Naive thymus-derived CD4-positive, alpha-beta T cell (primary cell): ENCODE measurements around the gene MTG1. TPM values are rescaled to one million over a fixed set of nuclear protein-coding genes. Genes with fewer than 3 reads are reported as not detected.
"Not testable (repeated sequence)": the region's sequence is repeated elsewhere in the genome, so short reads cannot be mapped to it uniquely, and the experiment has no call there.

Source experiments
- ATAC-seq: fragments of 150-1000 bp; cut with Tn5 transposase; 2 replicates; pipeline ENCODE4 v1.10.0; 2021; ENCODE audit warnings: mild to moderate bottlenecking, moderate library complexity
- CTCF ChIA-PET: fragments of 350-600 bp; sonication (Branson Sonifier 250); formaldehyde crosslinking; loops from one replicate; lab custom pipeline; 2021; ENCODE audit warnings: antibody characterized with exemption; lab: Charles Lee
- POLR2A ChIA-PET: fragments of 350-600 bp; sonication (Branson Sonifier 250); formaldehyde crosslinking; loops from one replicate; lab custom pipeline; 2021; ENCODE audit warnings: antibody characterized with exemption, inconsistent platforms; lab: Charles Lee
- DNase-seq, 9 donors: peaks; one replicate each; pipeline versions ENCODE4 v3.0.0 to v3.0.0-alpha.2; 2020 to 2022; ENCODE audit warnings: mixed read lengths in 1 of 9
- H3K27ac ChIP-seq: one replicate; pipeline ENCODE4 v1.7.0; 2013; ENCODE audit warnings: mild to moderate bottlenecking, low read depth, low read length, moderate library complexity
- H3K27me3 ChIP-seq, 2 donors: one replicate each; pipeline ENCODE4 v1.7.0; 2013; ENCODE audit warnings: low read length in 2 of 2, mild to moderate bottlenecking in 2 of 2, moderate library complexity in 2 of 2; ENCODE audit not compliant: control insufficient read depth in 2 of 2, insufficient read depth in 2 of 2
- H3K36me3 ChIP-seq, 3 experiments: 1 replicate in 2 of 3; 2 replicates in 1 of 3; pipeline ENCODE4 v1.7.0; 2013; ENCODE audit warnings: low read length in 3 of 3, mild to moderate bottlenecking in 3 of 3, moderate library complexity in 1 of 3; ENCODE audit not compliant: insufficient read depth in 3 of 3, control insufficient read depth in 2 of 3
- H3K4me1 ChIP-seq, 2 donors: one replicate each; pipeline ENCODE4 v1.7.0; 2013; ENCODE audit warnings: low read length in 2 of 2, mild to moderate bottlenecking in 2 of 2, moderate library complexity in 1 of 2; ENCODE audit not compliant: control insufficient read depth in 2 of 2, insufficient read depth in 2 of 2
- H3K4me3 ChIP-seq: 2 replicates; pipeline ENCODE4 v1.7.0; 2013; ENCODE audit warnings: mild to moderate bottlenecking, low read length
- H3K9me3 ChIP-seq, 3 experiments: 1 replicate in 2 of 3; 2 replicates in 1 of 3; pipeline ENCODE4 v1.7.0; 2013; ENCODE audit warnings: low read length in 3 of 3; ENCODE audit not compliant: control insufficient read depth in 2 of 3
- H3K27ac Mint-ChIP-seq, 9 donors: one replicate each; pipeline ENCODE4 v1.8.0; 2020 to 2022; ENCODE audit warnings: mixed read lengths in 9 of 9, mild to moderate bottlenecking in 8 of 9, moderate library complexity in 5 of 9, inconsistent platforms in 2 of 9
- H3K27me3 Mint-ChIP-seq, 5 donors: one replicate each; pipeline ENCODE4 v1.8.0; 2021 to 2022; ENCODE audit warnings: mixed read lengths in 5 of 5, mild to moderate bottlenecking in 1 of 5
- H3K36me3 Mint-ChIP-seq, 5 donors: one replicate each; pipeline ENCODE4 v1.8.0; 2020 to 2022; ENCODE audit warnings: mixed read lengths in 5 of 5, mild to moderate bottlenecking in 3 of 5, inconsistent platforms in 1 of 5
- H3K4me1 Mint-ChIP-seq, 7 donors: one replicate each; pipeline ENCODE4 v1.8.0; 2020 to 2022; ENCODE audit warnings: mixed read lengths in 7 of 7, mild to moderate bottlenecking in 3 of 7, inconsistent platforms in 1 of 7
- H3K4me3 Mint-ChIP-seq, 10 donors: one replicate each; pipeline ENCODE4 v1.8.0; 2020 to 2022; ENCODE audit warnings: mild to moderate bottlenecking in 10 of 10, mixed read lengths in 10 of 10, moderate library complexity in 6 of 10, inconsistent platforms in 2 of 10
- H3K9me3 Mint-ChIP-seq, 11 donors: one replicate each; pipeline ENCODE4 v1.8.0; 2020 to 2022; ENCODE audit warnings: mixed read lengths in 11 of 11, mild to moderate bottlenecking in 4 of 11, inconsistent platforms in 1 of 11, moderate library complexity in 1 of 11
- intact Hi-C, 2 donors: fragments of 100-400 bp; cut with micrococcal nuclease; formaldehyde crosslinking; loops; one replicate each; pipeline ENCODE4 v1.15.1; 2023
- polyA plus RNA-seq, 2 donors: library from polyadenylated mRNA; unstranded; fragments of 300-500 nt; fragmentation: Illumina TruSeq; gene quantifications; one replicate each; pipeline ENCODE4 v1.2.3, GENCODE V29; 2021
- total RNA-seq, 6 experiments: library from RNA in 5 of 6; stranded (reverse) in 5 of 6; gene quantifications; 1 replicate in 5 of 6; 2 replicates in 1 of 6; pipeline ENCODE4 v1.2.3 and lab custom pipeline; 2021 to 2026

MTG1 gene
- total and polyA plus RNA-seq, 7 experiments from 2014 or later = 25.6 to 67.1 (median 51.2) TPM

DNA sequence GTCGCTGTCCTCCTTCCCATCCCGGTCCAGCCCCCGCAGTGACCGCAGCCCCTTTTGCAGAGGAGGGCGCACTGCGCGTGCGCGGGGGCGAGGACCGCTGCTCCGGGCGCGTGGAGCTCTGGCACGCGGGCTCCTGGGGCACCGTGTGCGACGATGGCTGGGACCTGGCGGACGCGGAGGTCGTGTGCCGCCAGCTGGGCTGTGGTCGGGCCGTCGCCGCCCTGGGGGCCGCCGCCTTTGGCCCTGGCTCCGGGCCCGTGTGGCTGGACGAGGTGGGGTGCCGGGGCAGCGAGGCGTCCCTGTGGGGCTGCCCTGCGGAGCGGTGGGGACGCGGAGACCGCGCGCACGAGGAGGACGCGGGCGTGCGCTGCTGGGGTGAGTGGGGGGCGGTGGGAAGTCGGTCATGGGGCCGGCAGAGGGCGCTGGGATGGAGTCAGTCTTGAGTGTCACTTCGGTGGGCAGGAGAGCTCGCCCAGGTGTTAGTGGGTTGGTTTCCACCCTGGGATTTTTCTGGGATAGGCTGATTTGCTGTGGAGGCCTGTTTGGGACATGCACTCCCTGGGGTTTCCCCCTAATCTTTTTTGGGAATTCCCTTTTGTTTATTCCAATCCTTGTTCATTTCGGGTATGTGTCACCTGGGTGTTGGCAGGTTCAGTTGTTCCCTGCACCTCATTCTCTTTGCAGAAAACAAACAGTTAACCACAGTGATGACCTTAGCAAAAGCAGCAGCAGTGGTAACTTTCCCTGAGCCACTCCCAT is 71.4 kb downstream of the MTG1 start:
- Histone ChIP-seq H3K4me3 (no peak overlapping the region), H3K27ac (no peak overlapping the region), H3K27me3 (no peaks in the 10 kb centered on the region), H3K36me3 (no peaks in the 10 kb centered on the region), H3K9me3 (no peaks in the 10 kb centered on the region), H3K4me1 (no peaks in the 10 kb centered on the region)
- ChIA-PET CTCF (no interaction called here), POLR2A (no interaction called here)
- H3K36me3 Mint-ChIP-seq = peaks cover 0 to 30% (median 21%) of the 10 kb centered on the region in 5 donors
- no peak overlapping the region for H3K4me3 Mint-ChIP-seq
- no peak for ATAC-seq
- peaks cover 0 to 5% (median 0%) of the 10 kb centered on the region in 5 donors for H3K27me3 Mint-ChIP-seq
- DNase-seq = no peak
- intact Hi-C loops = no loop called here
- peaks cover 0 to 16% (median 7%) of the 10 kb centered on the region in 11 donors for H3K9me3 Mint-ChIP-seq
- H3K27ac Mint-ChIP-seq = no peak overlapping the region
- H3K4me1 Mint-ChIP-seq = peaks cover 0 to 2% (median 0%) of the 10 kb centered on the region in 7 donors

DNA sequence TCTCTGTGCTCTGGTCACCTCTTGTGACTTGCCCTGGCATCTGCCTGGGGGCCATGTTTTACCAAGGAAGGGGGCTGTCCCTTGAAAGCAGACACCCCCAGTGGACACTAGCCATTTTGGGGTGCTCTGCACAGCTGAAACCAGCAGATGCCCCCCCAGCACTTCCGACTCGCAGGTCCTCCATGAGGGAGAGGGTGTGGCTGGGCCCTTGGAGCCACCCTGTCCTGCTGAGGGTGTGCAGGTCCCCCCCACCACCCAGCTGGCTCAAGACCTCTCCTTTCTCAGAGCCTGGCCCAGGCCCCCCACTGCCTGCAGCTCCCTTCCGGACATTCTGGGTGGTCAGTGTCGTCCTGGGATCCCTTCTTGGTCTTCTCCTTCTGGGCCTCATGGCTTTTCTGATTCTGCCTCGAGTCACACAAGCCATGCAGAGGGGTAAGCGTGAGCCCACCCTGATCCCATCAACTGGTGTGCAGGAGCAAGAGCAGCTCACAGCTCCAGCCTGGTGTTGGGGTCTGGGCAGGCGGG is 72.1 kb downstream of the MTG1 start:
- H3K36me3 Mint-ChIP-seq = peaks cover 0 to 30% (median 21%) of the 10 kb centered on the region in 5 donors
- no peaks in the 10 kb centered on the region for H3K36me3 ChIP-seq
- H3K4me3 ChIP-seq = no peak overlapping the region
- ATAC-seq = no peak
- no peak overlapping the region for H3K27ac ChIP-seq
- ChIA-PET POLR2A (no interaction called here), CTCF (no interaction called here)
- peaks cover 0 to 16% (median 7%) of the 10 kb centered on the region in 11 donors for H3K9me3 Mint-ChIP-seq
- H3K4me1 Mint-ChIP-seq = peaks cover 0 to 2% (median 0%) of the 10 kb centered on the region in 7 donors
- no peak for DNase-seq
- no peaks in the 10 kb centered on the region for H3K4me1 ChIP-seq
- H3K27me3 ChIP-seq = no peaks in the 10 kb centered on the region
- H3K27ac Mint-ChIP-seq = no peak overlapping the region
- H3K9me3 ChIP-seq = no peaks in the 10 kb centered on the region
- H3K27me3 Mint-ChIP-seq = peaks cover 0 to 5% (median 0%) of the 10 kb centered on the region in 5 donors
- intact Hi-C loops = no loop called here
- no peak overlapping the region for H3K4me3 Mint-ChIP-seq

DNA sequence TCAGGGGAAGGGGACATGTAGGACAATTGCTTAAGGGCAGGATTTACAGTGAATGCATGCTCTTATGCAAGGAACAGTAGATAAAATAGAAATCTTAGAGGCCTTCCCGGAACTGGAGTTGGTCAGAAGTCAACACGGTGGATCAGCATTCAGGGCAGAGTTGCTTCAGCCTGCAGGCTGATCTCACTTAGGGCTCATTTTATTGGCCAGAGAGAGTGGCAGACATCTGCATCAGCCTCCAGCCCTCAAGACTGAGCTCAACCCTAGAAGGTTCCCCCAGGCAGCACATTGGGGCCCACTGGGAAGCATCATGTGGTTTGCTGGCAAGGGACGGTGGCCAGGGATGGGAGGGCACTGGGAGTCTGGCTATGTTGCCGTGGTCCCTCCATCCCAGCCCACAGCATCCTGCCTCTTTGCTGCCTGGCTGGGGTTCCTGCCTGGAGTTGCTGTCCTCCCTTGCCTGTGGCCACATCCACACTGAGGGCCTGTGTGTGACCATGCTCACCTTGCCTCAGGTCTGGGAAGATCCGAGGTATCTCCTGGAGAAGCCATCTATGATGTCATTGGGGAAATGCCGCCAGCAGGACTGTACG is 72.8 kb downstream of the MTG1 start:
- H3K4me1 Mint-ChIP-seq = peaks cover 0 to 2% (median 0%) of the 10 kb centered on the region in 7 donors
- no peaks in the 10 kb centered on the region for H3K36me3 ChIP-seq
- H3K27me3 Mint-ChIP-seq = peaks cover 0 to 5% (median 0%) of the 10 kb centered on the region in 5 donors
- H3K4me1 ChIP-seq = no peaks in the 10 kb centered on the region
- intact Hi-C loops = no loop called here
- no peak overlapping the region for H3K27ac ChIP-seq
- ATAC-seq (no peak), DNase-seq (no peak)
- H3K4me3 Mint-ChIP-seq = no peak overlapping the region
- H3K36me3 Mint-ChIP-seq = peaks cover 0 to 26% (median 21%) of the 10 kb centered on the region in 5 donors
- ChIA-PET POLR2A (no interaction called here), CTCF (no interaction called here)
- H3K9me3 Mint-ChIP-seq = peaks cover 0 to 16% (median 7%) of the 10 kb centered on the region in 11 donors
- H3K27me3 ChIP-seq = no peaks in the 10 kb centered on the region
- no peak overlapping the region for H3K27ac Mint-ChIP-seq
- no peaks in the 10 kb centered on the region for H3K9me3 ChIP-seq
- H3K4me3 ChIP-seq = no peak overlapping the region

DNA sequence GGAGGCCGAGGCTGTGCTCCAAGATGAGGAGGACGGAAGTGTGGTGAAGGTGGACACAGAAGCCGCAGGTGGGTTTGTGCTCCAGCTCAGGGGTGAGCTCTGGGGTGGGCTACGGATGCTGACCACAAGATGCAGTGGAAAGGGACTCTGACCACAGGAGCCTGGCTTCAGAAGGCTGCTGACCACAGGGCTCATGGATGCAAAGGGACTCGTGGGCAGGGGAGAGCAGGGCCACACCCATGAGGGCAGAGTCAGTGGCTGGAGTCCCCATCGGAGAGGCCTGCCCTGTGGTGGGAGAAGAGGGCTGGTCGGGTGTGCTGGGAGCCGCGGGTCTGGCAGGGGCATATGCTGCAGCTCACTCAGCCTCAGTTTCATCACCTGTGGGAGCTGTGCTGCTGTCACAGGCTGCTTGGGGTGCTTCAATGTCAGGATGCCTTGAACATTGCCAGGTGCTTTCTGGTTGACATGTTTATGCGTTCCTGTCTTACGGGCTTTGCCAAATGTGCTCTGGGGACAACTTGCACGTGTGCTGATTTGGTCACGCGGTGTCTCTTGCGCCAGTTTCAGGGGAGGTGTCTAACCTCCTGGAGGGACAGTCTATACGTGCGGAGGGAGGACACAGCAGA is 73.4 kb downstream of the MTG1 start:
- CTCF ChIA-PET = no interaction called here
- no peak for ATAC-seq
- no peak overlapping the region for H3K27ac ChIP-seq
- H3K4me3 ChIP-seq = no peak overlapping the region
- no peaks in the 10 kb centered on the region for H3K9me3 ChIP-seq
- no peaks in the 10 kb centered on the region for H3K36me3 ChIP-seq
- peaks cover 0 to 26% (median 21%) of the 10 kb centered on the region in 5 donors for H3K36me3 Mint-ChIP-seq
- no peak for DNase-seq
- peaks cover 0 to 16% (median 7%) of the 10 kb centered on the region in 11 donors for H3K9me3 Mint-ChIP-seq
- no peak overlapping the region for H3K4me3 Mint-ChIP-seq
- no peak overlapping the region for H3K27ac Mint-ChIP-seq
- H3K4me1 ChIP-seq = no peaks in the 10 kb centered on the region
- H3K27me3 Mint-ChIP-seq = peaks cover 0 to 5% (median 0%) of the 10 kb centered on the region in 5 donors
- H3K4me1 Mint-ChIP-seq = peaks cover 0 to 2% (median 0%) of the 10 kb centered on the region in 7 donors
- intact Hi-C loops = no loop called here
- H3K27me3 ChIP-seq = no peaks in the 10 kb centered on the region
- POLR2A ChIA-PET = no interaction called here

DNA sequence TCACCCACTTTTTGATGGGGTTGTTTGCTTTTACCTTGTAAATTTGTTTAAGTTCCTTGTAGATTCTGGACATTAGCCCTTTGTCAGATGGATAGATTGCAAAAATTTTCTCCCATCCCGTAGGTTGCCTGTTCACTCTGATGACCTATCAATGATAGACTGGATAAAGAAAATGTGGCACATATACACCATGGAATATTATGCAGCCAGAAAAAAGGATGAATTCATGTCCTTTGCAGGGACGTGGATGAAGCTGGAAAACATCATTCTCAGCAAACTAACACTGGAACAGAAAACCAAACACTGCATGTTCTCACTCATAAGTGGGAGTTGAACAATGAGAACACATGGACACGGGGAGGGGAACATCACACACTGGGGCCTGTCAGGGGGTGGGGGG is 75.2 kb downstream of the MTG1 start:
- Mint-ChIP-seq H3K9me3 (peaks cover 0 to 16% (median 7%) of the 10 kb centered on the region in 11 donors), H3K36me3 (peaks cover 0 to 28% (median 21%) of the 10 kb centered on the region in 5 donors)
- DNase-seq, H3K4me3 Mint-ChIP-seq, ATAC-seq, H3K27ac ChIP-seq, H3K27ac Mint-ChIP-seq, H3K27me3 ChIP-seq, CTCF ChIA-PET, H3K4me3 ChIP-seq, H3K27me3 Mint-ChIP-seq, H3K4me1 ChIP-seq, POLR2A ChIA-PET, H3K4me1 Mint-ChIP-seq, H3K36me3 ChIP-seq, intact Hi-C loops, H3K9me3 ChIP-seq: not testable (repeated sequence)

DNA sequence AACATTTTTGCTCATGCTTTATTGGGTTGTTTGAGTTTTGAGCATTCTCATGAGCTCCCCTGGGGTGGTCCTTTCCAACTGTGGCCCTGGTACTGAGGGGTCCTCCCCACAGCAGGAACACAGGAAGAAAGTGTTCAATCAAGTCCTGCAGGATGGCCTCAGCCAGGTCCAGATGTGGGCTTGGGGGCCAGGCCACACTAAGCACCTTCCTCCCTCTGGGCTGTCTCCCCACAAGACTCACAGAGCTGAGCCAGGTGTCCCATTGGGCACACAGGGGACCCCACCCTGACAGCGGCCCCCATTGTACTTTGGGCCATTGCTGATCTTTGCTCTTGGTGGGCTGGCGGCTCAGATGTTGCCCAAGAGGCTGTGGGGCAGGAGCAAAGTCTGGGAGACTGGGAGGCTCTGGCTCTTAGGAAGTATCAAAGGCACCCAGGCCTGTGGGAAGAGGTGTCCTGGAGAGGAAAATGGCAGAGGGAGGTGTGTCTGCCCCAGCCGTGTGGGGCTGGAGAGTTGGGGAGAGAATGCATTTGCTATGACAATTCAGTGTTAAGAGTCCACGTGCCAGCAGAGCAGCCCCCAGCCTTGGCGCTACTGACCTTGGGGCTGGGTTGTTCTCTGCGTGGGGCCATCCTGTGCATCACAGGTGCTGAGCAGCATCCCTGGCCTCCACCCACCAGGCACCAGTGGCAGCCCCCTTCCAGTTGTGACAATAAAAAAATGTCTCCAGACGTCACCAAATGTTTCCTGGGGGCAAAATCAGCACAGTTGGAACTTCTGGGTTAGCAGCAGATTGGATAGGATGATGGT is 77.5 kb downstream of the MTG1 start:
- no peak for ATAC-seq
- intact Hi-C loops = no loop called here
- H3K4me1 ChIP-seq = peaks cover 0 to 19% of the 10 kb centered on the region in 2 donors
- DNase-seq = no peak
- CTCF ChIA-PET = no interaction called here
- POLR2A ChIA-PET = no interaction called here
- Mint-ChIP-seq H3K36me3 (peaks cover 0 to 26% (median 21%) of the 10 kb centered on the region in 5 donors), H3K4me1 (peaks cover 6 to 21% (median 11%) of the 10 kb centered on the region in 7 donors), H3K4me3 (no peak overlapping the region), H3K27me3 (peaks cover 0 to 5% (median 0%) of the 10 kb centered on the region in 5 donors), H3K27ac (no peak overlapping the region), H3K9me3 (peaks cover 0 to 16% (median 7%) of the 10 kb centered on the region in 11 donors)
- H3K27me3 ChIP-seq = no peaks in the 10 kb centered on the region
- no peak overlapping the region for H3K4me3 ChIP-seq
- no peak overlapping the region for H3K27ac ChIP-seq
- H3K9me3 ChIP-seq = no peaks in the 10 kb centered on the region
- H3K36me3 ChIP-seq = no peaks in the 10 kb centered on the region
